GM12891 (cell line): ENCODE data around the gene OR5K2.

Experiments used
- POLR2A ChIP-seq: IDR thresholded peaks from 2 replicates; pipeline ENCODE4 v1.6.1; 2011; ENCODE audit warnings: low read depth, low read length, control low read depth
- TAF1 ChIP-seq: IDR thresholded peaks from 2 replicates; pipeline ENCODE4 v1.6.1; 2011; ENCODE audit warnings: low read depth, low read length, control low read depth

DNA sequence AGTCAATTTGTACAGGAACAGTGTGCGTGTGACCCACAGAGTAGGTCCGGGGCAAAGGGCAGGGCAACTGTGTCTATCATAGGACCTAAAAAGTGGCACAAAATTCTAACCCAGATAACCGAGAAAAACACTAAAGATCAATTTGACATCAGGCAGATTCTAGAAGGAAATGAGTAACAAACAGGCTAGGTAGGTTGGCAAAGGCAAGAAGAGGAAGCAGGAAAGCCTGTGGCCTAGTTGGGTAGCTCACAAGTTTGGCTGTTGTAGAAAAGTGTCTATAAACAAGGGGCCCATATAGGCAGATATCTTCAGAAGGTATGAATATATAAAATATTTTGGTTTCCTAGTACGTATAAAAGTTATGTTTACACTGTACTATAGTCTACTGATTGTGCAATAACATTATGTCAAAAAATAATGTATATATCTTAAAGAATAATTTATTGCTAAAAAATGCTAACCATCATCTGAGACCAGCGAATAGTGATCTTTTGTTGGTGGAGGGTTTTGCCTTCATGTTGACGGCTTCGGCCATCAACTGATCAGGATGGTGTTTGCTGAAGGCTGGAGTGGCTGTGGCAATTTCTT is 47.8 kb upstream of the OR5K2 start:
- TF ChIP-seq TAF1 (no peak), POLR2A (no peak)
